Hepatocyte (in vitro differentiated cells): ENCODE measurements around the gene UNC5A. TPM values are rescaled to one million over a fixed set of nuclear protein-coding genes. Genes with fewer than 3 reads are reported as not detected.

Source experiments
- DNase-seq: peaks from one replicate; pipeline ENCODE4 v3.0.0-alpha.2; 2016; ENCODE audit warnings: low spot score
- H2AFZ ChIP-seq: fragments of 200-600 bp; sonication (generic); 2 replicates; pipeline ENCODE4 v1.6.0; 2016; ENCODE audit warnings: antibody characterized with exemption, mild to moderate bottlenecking
- H3K27ac ChIP-seq: fragments of 200-600 bp; sonication (generic); 2 replicates; pipeline ENCODE4 v1.5.1; 2016; ENCODE audit warnings: mild to moderate bottlenecking
- H3K27me3 ChIP-seq: fragments of 200-600 bp; sonication (generic); 2 replicates; pipeline ENCODE4 v1.6.1; 2016
- H3K36me3 ChIP-seq: fragments of 200-600 bp; sonication (generic); replicated peaks from 2 replicates; pipeline ENCODE4 v1.5.1; 2016; ENCODE audit warnings: low read depth; ENCODE audit not compliant: insufficient read depth
- H3K4me1 ChIP-seq: fragments of 200-600 bp; sonication (generic); 2 replicates; pipeline ENCODE4 v1.5.1; 2016; ENCODE audit warnings: mild to moderate bottlenecking, moderate library complexity; ENCODE audit not compliant: insufficient read depth
- H3K4me2 ChIP-seq: fragments of 200-600 bp; sonication (generic); 2 replicates; pipeline ENCODE4 v1.6.0; 2016
- H3K4me3 ChIP-seq: fragments of 200-600 bp; sonication (generic); 2 replicates; pipeline ENCODE4 v1.5.1; 2016; ENCODE audit warnings: mild to moderate bottlenecking
- H3K79me2 ChIP-seq: fragments of 200-600 bp; sonication (generic); 2 replicates; pipeline ENCODE4 v1.6.0; 2017; ENCODE audit warnings: mild to moderate bottlenecking
- H3K9me2 ChIP-seq: fragments of 200-600 bp; sonication (generic); replicated peaks from 2 replicates; pipeline ENCODE4 v1.6.0; 2017; ENCODE audit warnings: mild to moderate bottlenecking; ENCODE audit not compliant: insufficient read depth
- H3K9me3 ChIP-seq: fragments of 200-600 bp; sonication (generic); 2 replicates; pipeline ENCODE4 v1.5.1; 2016; ENCODE audit warnings: low read depth, mild to moderate bottlenecking
- H4K20me1 ChIP-seq: fragments of 200-600 bp; sonication (generic); 2 replicates; pipeline ENCODE4 v1.6.0; 2016; ENCODE audit warnings: mild to moderate bottlenecking; ENCODE audit not compliant: insufficient read depth, poor library complexity, severe bottlenecking
- CTCF ChIP-seq: fragments of 200-600 bp; sonication (generic); IDR thresholded peaks from 2 replicates; pipeline ENCODE4 v1.5.1; 2016; ENCODE audit warnings: antibody characterized with exemption, mild to moderate bottlenecking; ENCODE audit not compliant: poor library complexity
- EZH2 ChIP-seq: fragments of 200-600 bp; sonication (generic); IDR thresholded peaks from 2 replicates; pipeline ENCODE4 v1.6.1; 2016; ENCODE audit warnings: antibody characterized with exemption, mild to moderate bottlenecking, borderline replicate concordance
- EZH2phosphoT487 ChIP-seq: fragments of 200-600 bp; sonication (generic); IDR thresholded peaks from one replicate; pipeline ENCODE4 v1.6.1; 2018; ENCODE audit warnings: antibody characterized with exemption, mild to moderate bottlenecking, low read depth, moderate library complexity; ENCODE audit not compliant: unreplicated experiment, severe bottlenecking
- WGBS: methylation state at CpG from one replicate; pipeline ENCODE4 v1.1.6; 2016; ENCODE audit warnings: low lambda C conversion rate; ENCODE audit errors: missing lambda C conversion rate; 5-methylcytosine and 5-hydroxymethylcytosine counted together
- polyA plus RNA-seq: library from polyadenylated mRNA; unstranded; fragments of >200 nt; fragmentation: Nextera tagmentation; extraction: Ambion mirVana; gene quantifications from 2 replicates; pipeline ENCODE4 v1.2.1, GENCODE V29; 2016
- total RNA-seq: library from RNA; depleted of rRNA; stranded (reverse); fragments of >200 nt; gene quantifications from 2 replicates; pipeline ENCODE4 v1.2.3, GENCODE V29; 2014

UNC5A gene
- total and polyA plus RNA-seq, 2 experiments from 2014 or later = 0.10 to 1.1 TPM

GRCh38 chr5:176768174-176768970 lies 42.0 kb upstream of the UNC5A start:
- Histone ChIP-seq H3K4me3 (no peak overlapping the region), H2AFZ (no peak overlapping the region), H3K9me2 (no peaks in the 10 kb centered on the region), H3K36me3 (no peaks in the 10 kb centered on the region), H3K4me1 (no peaks in the 10 kb centered on the region), H4K20me1 (no peaks in the 10 kb centered on the region), H3K79me2 (no peaks in the 10 kb centered on the region), H3K9me3 (no peaks in the 10 kb centered on the region), H3K27me3 (peaks cover 21% of the 10 kb centered on the region), H3K27ac (no peak overlapping the region), H3K4me2 (no peak overlapping the region)
- 86% methylated on average over 10 of the region's 10 CpGs for WGBS
- DNase-seq = no peak
- TF ChIP-seq CTCF (no peak), EZH2 (no peak), EZH2phosphoT487 (no peak)

GRCh38 chr5:176769911-176770310 lies 40.4 kb upstream of the UNC5A start:
- Histone ChIP-seq H3K9me3 (no peaks in the 10 kb centered on the region), H3K4me1 (no peaks in the 10 kb centered on the region), H3K27me3 (peaks cover 30% of the 10 kb centered on the region), H3K4me3 (no peak overlapping the region), H3K27ac (no peak overlapping the region), H3K9me2 (no peaks in the 10 kb centered on the region), H3K4me2 (no peak overlapping the region), H2AFZ (no peak overlapping the region), H4K20me1 (no peaks in the 10 kb centered on the region), H3K36me3 (no peaks in the 10 kb centered on the region), H3K79me2 (no peaks in the 10 kb centered on the region)
- DNase-seq = no peak
- no peak for TF ChIP-seq EZH2phosphoT487
- no peak for TF ChIP-seq CTCF
- TF ChIP-seq EZH2 = no peak
- 90% methylated on average over 9 of the region's 9 CpGs for WGBS

DNA sequence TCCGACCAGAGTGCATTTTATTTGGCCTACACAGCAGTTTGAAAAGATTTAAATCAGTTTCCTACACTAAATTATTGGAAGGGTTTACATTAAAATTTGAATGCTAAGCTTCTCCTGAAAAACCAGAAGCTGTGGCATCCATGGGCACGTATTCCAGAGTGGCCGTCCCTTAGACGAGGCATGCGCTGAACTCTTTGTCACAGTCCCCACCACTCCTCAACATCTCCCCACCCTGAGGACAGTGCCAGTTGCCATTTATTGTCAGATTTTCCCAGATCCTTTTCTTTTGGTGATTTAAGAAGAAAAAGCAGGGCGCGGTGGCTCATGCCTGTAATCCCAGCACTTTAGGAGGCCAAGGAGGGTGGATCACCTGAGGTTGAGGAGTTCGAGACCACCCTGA lies 39.9 kb upstream of the UNC5A start:
- no peaks in the 10 kb centered on the region for H4K20me1 ChIP-seq
- no peaks in the 10 kb centered on the region for H3K79me2 ChIP-seq
- no peak overlapping the region for H3K4me3 ChIP-seq
- H3K27me3 ChIP-seq = peaks cover 32% of the 10 kb centered on the region
- H3K9me3 ChIP-seq = no peaks in the 10 kb centered on the region
- H2AFZ ChIP-seq = no peak overlapping the region
- H3K9me2 ChIP-seq = no peaks in the 10 kb centered on the region
- no peak overlapping the region for H3K27ac ChIP-seq
- TF ChIP-seq EZH2phosphoT487 (no peak), EZH2 (no peak), CTCF (no peak)
- H3K36me3 ChIP-seq = no peaks in the 10 kb centered on the region
- WGBS = 95% methylated on average over 8 of the region's 8 CpGs
- DNase-seq = no peak
- no peaks in the 10 kb centered on the region for H3K4me1 ChIP-seq
- no peak overlapping the region for H3K4me2 ChIP-seq
